ENCODE data around the gene METTL16. TPM values are rescaled to one million over a fixed set of nuclear protein-coding genes. Genes with fewer than 3 reads are reported as not detected.
A peak's percentile ranks its signal among the peaks of the same experiment; 100 is the strongest.

Gene METTL16
- total RNA-seq, 2 donors from 2014 or later = 12.9 to 24.1 TPM

DNA sequence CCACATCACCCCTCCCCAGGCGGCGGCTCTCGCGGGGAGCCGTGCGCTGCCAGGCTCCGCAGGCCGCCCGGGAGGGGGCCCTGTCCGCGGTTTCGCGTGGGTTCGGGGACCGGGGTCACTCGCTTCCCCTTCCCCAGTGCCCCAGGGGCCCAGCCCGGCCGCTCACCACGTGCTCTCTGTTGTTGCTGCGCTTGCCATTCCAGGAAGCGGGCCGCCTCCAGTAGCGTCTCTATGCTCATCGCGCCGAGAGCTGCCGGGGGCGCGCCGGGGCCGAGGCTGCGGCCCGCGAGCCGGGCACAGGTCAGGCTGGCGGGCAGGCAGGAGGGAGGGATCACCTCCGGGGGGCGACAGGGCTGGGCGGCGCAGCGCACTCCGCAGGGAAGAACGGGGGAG is 111.2 kb downstream of the METTL16 start:
- Histone ChIP-seq H3K27ac (peak overlapping the region; percentile 93 to 100 (median 98)), H3K4me1 (peaks cover 71% of the 10 kb centered on the region)

DNA sequence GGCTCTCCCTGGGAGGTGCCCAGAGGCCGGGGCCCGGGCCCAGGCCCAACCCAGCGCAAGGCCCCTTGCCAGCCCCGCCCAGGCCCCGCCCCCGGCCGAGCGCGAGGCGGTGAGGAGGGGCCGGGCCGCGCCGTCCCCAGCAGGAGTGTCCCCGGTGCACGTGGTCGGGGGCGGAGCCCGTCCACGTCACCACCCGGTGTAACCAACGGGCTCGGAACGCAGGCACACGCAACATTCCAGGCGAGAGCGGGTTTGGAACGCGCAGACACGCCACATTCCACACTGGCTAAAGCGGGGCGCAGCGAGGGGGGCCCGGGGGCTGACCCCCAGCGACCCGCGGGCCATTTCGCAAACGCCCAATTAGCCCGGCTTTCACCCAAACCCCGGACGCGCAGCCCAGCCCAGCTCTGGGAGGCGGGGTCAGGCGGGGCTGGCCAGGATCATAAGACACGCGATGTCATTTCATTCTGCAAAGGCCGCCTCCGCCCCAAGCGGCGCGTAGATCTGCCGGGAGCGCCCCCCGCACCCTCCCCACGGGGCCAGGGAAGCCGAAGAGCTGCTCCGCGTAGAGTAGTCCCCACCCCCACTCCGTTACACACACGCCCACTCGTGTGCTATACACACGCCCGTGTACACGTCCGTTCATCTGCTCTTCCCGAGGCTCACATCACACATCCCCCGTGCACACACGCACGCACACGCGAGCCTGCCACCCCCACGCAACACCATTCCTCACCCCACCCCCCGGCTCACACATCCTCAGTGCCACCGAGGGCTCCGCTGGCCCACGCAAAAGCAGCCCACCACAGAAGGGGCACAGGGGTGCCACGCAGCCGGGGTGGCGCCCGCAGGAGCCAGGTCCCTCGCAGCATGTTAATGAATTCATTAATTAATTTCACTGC is 111.9 kb downstream of the METTL16 start:
- H3K4me1 ChIP-seq = peaks cover 71% of the 10 kb centered on the region
- peak overlapping the region; percentile 93 to 100 (median 98) for H3K27ac ChIP-seq
- no peaks in the 10 kb centered on the region for H3K27me3 ChIP-seq
- ATAC-seq (peak; percentile 64), DNase-seq (peak; percentile 96 to 98 (median 97))
- intact Hi-C loops (cut with DNase I) = no loop called here
- TF ChIP-seq POLR2A (IDR thresholded peaks at IDR 0.05) = peak; percentile 93 to 96 (median 93)
- TF ChIP-seq, protein P1, sequence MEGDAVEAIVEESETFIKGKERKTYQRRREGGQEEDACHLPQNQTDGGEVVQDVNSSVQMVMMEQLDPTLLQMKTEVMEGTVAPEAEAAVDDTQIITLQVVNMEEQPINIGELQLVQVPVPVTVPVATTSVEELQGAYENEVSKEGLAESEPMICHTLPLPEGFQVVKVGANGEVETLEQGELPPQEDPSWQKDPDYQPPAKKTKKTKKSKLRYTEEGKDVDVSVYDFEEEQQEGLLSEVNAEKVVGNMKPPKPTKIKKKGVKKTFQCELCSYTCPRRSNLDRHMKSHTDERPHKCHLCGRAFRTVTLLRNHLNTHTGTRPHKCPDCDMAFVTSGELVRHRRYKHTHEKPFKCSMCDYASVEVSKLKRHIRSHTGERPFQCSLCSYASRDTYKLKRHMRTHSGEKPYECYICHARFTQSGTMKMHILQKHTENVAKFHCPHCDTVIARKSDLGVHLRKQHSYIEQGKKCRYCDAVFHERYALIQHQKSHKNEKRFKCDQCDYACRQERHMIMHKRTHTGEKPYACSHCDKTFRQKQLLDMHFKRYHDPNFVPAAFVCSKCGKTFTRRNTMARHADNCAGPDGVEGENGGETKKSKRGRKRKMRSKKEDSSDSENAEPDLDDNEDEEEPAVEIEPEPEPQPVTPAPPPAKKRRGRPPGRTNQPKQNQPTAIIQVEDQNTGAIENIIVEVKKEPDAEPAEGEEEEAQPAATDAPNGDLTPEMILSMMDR (IDR thresholded peaks at IDR 0.05) = no peak
- no peaks in the 10 kb centered on the region for H3K36me3 ChIP-seq (replicated peaks in 1 of 2; ENCODE audit: insufficient read depth in 1 of 2, low read depth in 2 of 2)
- WGBS, 2 donors = 0 to 1% methylated on average over 23 to 62 of the region's 82 CpGs
- H3K9me3 ChIP-seq = no peaks in the 10 kb centered on the region
- peak overlapping the region; percentile 56 to 70 for H3K4me3 ChIP-seq

More for the DNA sequence above, 111.2 kb downstream of the METTL16 start:
- no peak for ATAC-seq
- Histone ChIP-seq H3K27me3 (no peaks in the 10 kb centered on the region), H3K9me3 (no peaks in the 10 kb centered on the region), H3K36me3 (replicated peaks in 1 of 2; ENCODE audit: insufficient read depth in 1 of 2, low read depth in 2 of 2) (no peaks in the 10 kb centered on the region), H3K4me3 (peak overlapping the region; percentile 56 to 70)
- WGBS, 2 donors = 0 to 1% methylated on average over 35 to 41 of the region's 43 CpGs
- peak; percentile 58 to 71 (median 64) for DNase-seq
- TF ChIP-seq, protein P1 (IDR thresholded peaks at IDR 0.05) = no peak
- TF ChIP-seq POLR2A (IDR thresholded peaks at IDR 0.05) = no peak
- intact Hi-C loops (cut with DNase I) = no loop called here

DNA sequence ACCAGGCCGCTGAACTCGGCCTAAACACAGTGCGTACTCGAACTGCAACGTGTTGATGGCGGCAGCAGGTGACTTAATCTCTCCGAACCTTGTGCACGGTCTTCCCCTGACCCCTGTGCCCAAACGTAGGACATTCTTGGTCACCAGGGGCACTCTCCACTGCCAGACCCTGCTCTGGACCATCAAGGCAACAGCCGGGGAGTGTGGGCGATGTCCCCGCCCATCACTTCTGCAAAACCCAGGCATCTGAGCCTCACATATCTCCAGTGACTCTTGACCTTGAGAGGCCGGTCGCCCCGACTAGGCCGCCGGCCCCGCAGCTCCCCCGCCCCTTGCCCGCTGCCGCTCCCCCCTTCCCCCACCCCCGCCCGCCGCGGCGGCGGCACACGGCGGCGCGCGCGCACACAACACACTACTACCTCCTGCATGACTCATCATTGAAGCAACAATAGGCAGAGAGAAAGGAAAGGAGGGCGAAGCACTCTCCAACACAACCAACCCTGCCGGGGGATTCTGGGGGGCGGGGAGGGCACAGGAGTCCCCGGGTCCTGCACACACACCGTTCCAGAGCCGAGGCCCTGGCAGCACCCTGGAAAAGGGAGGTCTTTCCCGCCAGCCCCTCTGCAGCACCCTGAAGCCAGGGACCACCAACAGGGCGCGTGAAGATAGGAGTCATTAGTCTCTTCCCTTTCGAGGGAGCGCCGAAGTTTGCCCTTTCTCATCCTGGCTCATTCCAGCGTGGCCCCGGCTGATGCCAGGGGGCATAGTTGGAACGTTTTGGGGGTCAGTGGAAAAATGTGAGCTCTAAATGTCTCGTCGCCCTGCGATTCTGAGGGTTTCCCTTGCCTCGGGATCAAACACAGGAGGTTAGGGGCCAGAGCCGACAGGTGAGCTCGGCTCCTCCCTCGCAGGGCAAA is 112.8 kb downstream of the METTL16 start:
- ATAC-seq = no peak
- WGBS, 2 donors = 14 to 41% methylated on average over 16 to 44 of the region's 55 CpGs

DNA sequence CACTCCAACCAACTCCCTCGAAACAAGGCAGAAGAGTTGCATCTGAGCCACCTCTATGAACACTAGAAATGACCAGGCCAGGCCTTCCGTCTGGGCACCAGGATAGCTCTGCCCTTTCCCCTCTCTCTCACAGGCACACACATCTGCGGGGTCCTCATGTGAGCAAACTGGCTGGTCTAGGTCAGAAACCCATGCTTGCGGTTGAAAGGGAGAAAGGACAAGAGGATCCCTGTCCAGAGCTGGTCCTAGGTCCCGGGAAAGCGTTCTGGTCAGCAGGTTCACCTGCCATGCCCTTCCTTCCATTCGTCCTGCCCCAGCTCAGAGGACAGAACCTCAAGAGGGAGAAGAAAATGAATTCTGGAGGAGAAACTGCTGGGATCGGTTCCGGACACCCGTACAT is 113.5 kb downstream of the METTL16 start:
- H3K4me3 ChIP-seq = no peak overlapping the region
- ATAC-seq (no peak), DNase-seq (peak in 1 of 4 donors; percentile 11)
- H3K4me1 ChIP-seq = peaks cover 64% of the 10 kb centered on the region
- TF ChIP-seq, protein P1 (IDR thresholded peaks at IDR 0.05) = no peak
- TF ChIP-seq POLR2A (IDR thresholded peaks at IDR 0.05) = no peak
- H3K9me3 ChIP-seq = no peaks in the 10 kb centered on the region
- no peaks in the 10 kb centered on the region for H3K27me3 ChIP-seq
- WGBS, 2 donors = 72 to 77% methylated on average over 9 to 10 of the region's 10 CpGs
- no peaks in the 10 kb centered on the region for H3K36me3 ChIP-seq (replicated peaks in 1 of 2; ENCODE audit: insufficient read depth in 1 of 2, low read depth in 2 of 2)
- peak overlapping the region; percentile 93 to 100 (median 98) for H3K27ac ChIP-seq
- intact Hi-C loops (cut with DNase I) = no loop called here

More for the DNA sequence above, 112.8 kb downstream of the METTL16 start:
- H3K4me1 ChIP-seq = peaks cover 71% of the 10 kb centered on the region
- H3K4me3 ChIP-seq = peak overlapping the region in 1 of 2 donors; percentile 10
- DNase-seq = peak; percentile 51 to 64 (median 63)
- H3K9me3 ChIP-seq = no peaks in the 10 kb centered on the region
- H3K36me3 ChIP-seq (replicated peaks in 1 of 2; ENCODE audit: insufficient read depth in 1 of 2, low read depth in 2 of 2) = no peaks in the 10 kb centered on the region
- H3K27me3 ChIP-seq = no peaks in the 10 kb centered on the region
- H3K27ac ChIP-seq = peak overlapping the region; percentile 93 to 100 (median 98)
- TF ChIP-seq POLR2A (IDR thresholded peaks at IDR 0.05) = no peak
- TF ChIP-seq, protein P1 (IDR thresholded peaks at IDR 0.05) = no peak
- intact Hi-C loops (cut with DNase I) = no loop called here
